Trophoblast cell (in vitro differentiated cells and primary cell): ENCODE results near the gene COASY.
"Not testable (repeated sequence)": the region's sequence is repeated elsewhere in the genome, so short reads cannot be mapped to it uniquely, and the experiment has no call there.

Experiments
- DNase-seq, 2 donors: peaks; one replicate each; pipeline ENCODE4 v3.0.0-alpha.2; 2016
- H2AFZ ChIP-seq: 2 replicates; pipeline ENCODE4 v1.6.1; 2013; ENCODE audit warnings: low read length, moderate library complexity, mild to moderate bottlenecking; ENCODE audit not compliant: insufficient read depth, poor library complexity
- H2AK5ac ChIP-seq: 2 replicates; pipeline ENCODE4 v1.6.1; 2013; ENCODE audit warnings: mild to moderate bottlenecking, low read length
- H2BK120ac ChIP-seq: 2 replicates; pipeline ENCODE4 v1.6.1; 2013; ENCODE audit warnings: low read length, mild to moderate bottlenecking, moderate library complexity; ENCODE audit not compliant: insufficient read depth, poor library complexity
- H2BK12ac ChIP-seq: 2 replicates; pipeline ENCODE4 v1.6.1; 2013; ENCODE audit warnings: mild to moderate bottlenecking, low read length, moderate library complexity
- H2BK5ac ChIP-seq: 2 replicates; pipeline ENCODE4 v1.6.1; 2013; ENCODE audit warnings: low read length, low read depth, moderate library complexity, mild to moderate bottlenecking; ENCODE audit not compliant: poor library complexity
- H3K14ac ChIP-seq: 2 replicates; pipeline ENCODE4 v1.6.1; 2013; ENCODE audit warnings: mild to moderate bottlenecking, low read length
- H3K18ac ChIP-seq: 2 replicates; pipeline ENCODE4 v1.6.1; 2013; ENCODE audit warnings: mild to moderate bottlenecking, low read length
- H3K23ac ChIP-seq: 2 replicates; pipeline ENCODE4 v1.6.1; 2013; ENCODE audit warnings: low read length
- H3K27ac ChIP-seq: 2 replicates; pipeline ENCODE4 v1.5.1; 2013; ENCODE audit warnings: low read depth, mild to moderate bottlenecking, inconsistent platforms, low read length, moderate library complexity
- H3K27me3 ChIP-seq: 2 replicates; pipeline ENCODE4 v1.6.1; 2013; ENCODE audit warnings: inconsistent platforms, mild to moderate bottlenecking, low read length, moderate library complexity; ENCODE audit not compliant: insufficient read depth
- H3K36me3 ChIP-seq, 2 experiments: 1 replicate in 1 of 2; 2 replicates in 1 of 2; pipeline ENCODE4 v1.6.1; 2013; ENCODE audit warnings: low read length in 2 of 2, mild to moderate bottlenecking in 2 of 2, moderate library complexity in 1 of 2; ENCODE audit not compliant: insufficient read depth in 2 of 2, control insufficient read depth in 1 of 2
- H3K4ac ChIP-seq: 2 replicates; pipeline ENCODE4 v1.6.1; 2013; ENCODE audit warnings: low read depth, mild to moderate bottlenecking, low read length, moderate library complexity
- H3K4me1 ChIP-seq, 2 experiments: 1 replicate in 1 of 2; 2 replicates in 1 of 2; pipeline ENCODE4 v1.6.1; 2013; ENCODE audit warnings: low read length in 2 of 2, mild to moderate bottlenecking in 2 of 2, moderate library complexity in 1 of 2; ENCODE audit not compliant: insufficient read depth in 2 of 2, control insufficient read depth in 1 of 2
- H3K4me2 ChIP-seq: 2 replicates; pipeline ENCODE4 v1.6.1; 2013; ENCODE audit warnings: inconsistent platforms, mild to moderate bottlenecking, low read length, moderate library complexity
- H3K4me3 ChIP-seq: 2 replicates; pipeline ENCODE4 v1.5.1; 2013; ENCODE audit warnings: mild to moderate bottlenecking, low read depth, low read length, inconsistent platforms
- H3K79me1 ChIP-seq: one replicate; pipeline ENCODE4 v1.6.1; 2013; ENCODE audit warnings: low read length
- H3K79me2 ChIP-seq: 2 replicates; pipeline ENCODE4 v1.6.1; 2013; ENCODE audit warnings: low read length, mild to moderate bottlenecking; ENCODE audit not compliant: control insufficient read depth, insufficient read depth, poor library complexity
- H3K9ac ChIP-seq: 2 replicates; pipeline ENCODE4 v1.6.1; 2013; ENCODE audit warnings: mild to moderate bottlenecking, low read length
- H3K9me3 ChIP-seq: 2 replicates; pipeline ENCODE4 v1.6.1; 2013; ENCODE audit warnings: low read depth, mild to moderate bottlenecking, control low read depth, inconsistent platforms, low read length; ENCODE audit not compliant: insufficient read depth
- H4K12ac ChIP-seq: 2 replicates; pipeline ENCODE4 v1.6.1; 2013; ENCODE audit warnings: low read depth, mild to moderate bottlenecking, low read length, moderate library complexity
- H4K8ac ChIP-seq: 2 replicates; pipeline ENCODE4 v1.6.1; 2013; ENCODE audit warnings: low read depth, mild to moderate bottlenecking, low read length, moderate library complexity
- H4K91ac ChIP-seq: one replicate; pipeline ENCODE4 v1.6.1; 2013; ENCODE audit warnings: low read depth, mild to moderate bottlenecking, low read length, moderate library complexity
- WGBS: extraction: QIAGEN DNeasy Blood & Tissue Kit; methylation state at CpG from one replicate; pipeline ENCODE4 v1.1.7; 2013; ENCODE audit warnings: missing lambda C conversion rate; ENCODE audit not compliant: insufficient read length, insufficient coverage; ENCODE audit errors: extremely low coverage; 5-methylcytosine and 5-hydroxymethylcytosine counted together

The COASY gene

GRCh38 chr17:42548993-42549755, 12.8 kb upstream of the COASY start:
- no peak overlapping the region for H4K91ac ChIP-seq
- H3K4me1 ChIP-seq = peaks cover 27 to 31% of the 10 kb centered on the region in 2 experiments
- no peak overlapping the region for H4K12ac ChIP-seq
- no peaks in the 10 kb centered on the region for H3K27me3 ChIP-seq
- no peak overlapping the region for H3K9ac ChIP-seq
- no peak overlapping the region for H4K8ac ChIP-seq
- H3K4me2 ChIP-seq = peak overlapping the region; percentile 58
- no peak overlapping the region for H2AK5ac ChIP-seq
- no peak overlapping the region for H2BK5ac ChIP-seq
- H3K36me3 ChIP-seq = peaks cover 3 to 5% of the 10 kb centered on the region in 2 experiments
- H2BK120ac ChIP-seq = no peak overlapping the region
- H3K4me3 ChIP-seq = no peak overlapping the region
- H3K14ac ChIP-seq = no peak overlapping the region
- no peak overlapping the region for H3K4ac ChIP-seq
- no peak overlapping the region for H2AFZ ChIP-seq
- no peak overlapping the region for H2BK12ac ChIP-seq
- no peaks in the 10 kb centered on the region for H3K9me3 ChIP-seq
- H3K18ac ChIP-seq = no peak overlapping the region
- no peak for DNase-seq
- WGBS = no CpG with 5 or more reads among the region's 14 CpGs
- H3K79me2 ChIP-seq = peaks cover 9% of the 10 kb centered on the region
- peaks cover 16% of the 10 kb centered on the region for H3K79me1 ChIP-seq
- H3K23ac ChIP-seq = no peak overlapping the region
- no peak overlapping the region for H3K27ac ChIP-seq

DNA sequence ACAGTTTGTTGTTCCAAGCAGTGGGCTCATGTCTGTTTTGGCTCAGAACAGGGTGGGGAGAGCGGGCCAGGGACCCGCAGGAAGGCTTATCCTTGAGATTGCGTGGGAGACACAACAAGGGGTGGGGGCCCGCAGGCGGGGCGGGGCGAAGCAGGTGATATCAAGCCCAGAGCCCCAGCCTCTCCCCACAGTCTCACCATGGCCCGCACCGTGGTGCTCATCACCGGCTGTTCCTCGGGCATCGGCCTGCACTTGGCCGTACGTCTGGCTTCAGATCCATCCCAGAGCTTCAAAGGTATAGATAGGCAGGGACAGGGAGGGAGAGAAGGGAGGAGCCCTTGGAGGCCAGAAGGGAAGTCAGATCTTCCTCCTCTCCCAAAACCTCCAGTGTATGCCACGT, 9.2 kb upstream of the COASY start, which contains the start of gene HSD17B1:
Gene HSD17B1, plus strand, starts transcription at position 188 of the 400 bp plus-strand sequence. Its CDS starts 11 bp downstream, at position 199.
- peak within 1 kb of the TSS; percentile 84 for H2AK5ac ChIP-seq
- peak within 1 kb of the TSS; percentile 93 for H3K4ac ChIP-seq
- peak within 1 kb of the TSS; percentile 82 for H2BK120ac ChIP-seq
- not testable (repeated sequence) for H3K9me3 ChIP-seq, H3K9ac ChIP-seq, H3K36me3 ChIP-seq, H3K23ac ChIP-seq, H3K27me3 ChIP-seq, DNase-seq
- peaks cover 26% of the 10 kb centered on the region for H3K79me1 ChIP-seq
- peak within 1 kb of the TSS; percentile 95 for H3K14ac ChIP-seq
- peaks cover 16% of the 10 kb centered on the region for H3K79me2 ChIP-seq
- peak within 1 kb of the TSS; percentile 96 for H4K8ac ChIP-seq
- peak within 1 kb of the TSS; percentile 66 for H2AFZ ChIP-seq
- H3K4me2 ChIP-seq = peak within 1 kb of the TSS; percentile 77
- peak within 1 kb of the TSS; percentile 92 for H4K91ac ChIP-seq
- peak within 1 kb of the TSS; percentile 90 for H2BK12ac ChIP-seq
- H4K12ac ChIP-seq = peak within 1 kb of the TSS; percentile 79
- H3K27ac ChIP-seq = peak within 1 kb of the TSS; percentile 76
- H2BK5ac ChIP-seq = peak within 1 kb of the TSS; percentile 53
- H3K18ac ChIP-seq = peak within 1 kb of the TSS; percentile 97
- no CpG with 5 or more reads among the region's 15 CpGs for WGBS
- peak within 1 kb of the TSS; percentile 92 for H3K4me3 ChIP-seq
- peaks cover 24 to 27% of the 10 kb centered on the region in 2 experiments for H3K4me1 ChIP-seq

DNA sequence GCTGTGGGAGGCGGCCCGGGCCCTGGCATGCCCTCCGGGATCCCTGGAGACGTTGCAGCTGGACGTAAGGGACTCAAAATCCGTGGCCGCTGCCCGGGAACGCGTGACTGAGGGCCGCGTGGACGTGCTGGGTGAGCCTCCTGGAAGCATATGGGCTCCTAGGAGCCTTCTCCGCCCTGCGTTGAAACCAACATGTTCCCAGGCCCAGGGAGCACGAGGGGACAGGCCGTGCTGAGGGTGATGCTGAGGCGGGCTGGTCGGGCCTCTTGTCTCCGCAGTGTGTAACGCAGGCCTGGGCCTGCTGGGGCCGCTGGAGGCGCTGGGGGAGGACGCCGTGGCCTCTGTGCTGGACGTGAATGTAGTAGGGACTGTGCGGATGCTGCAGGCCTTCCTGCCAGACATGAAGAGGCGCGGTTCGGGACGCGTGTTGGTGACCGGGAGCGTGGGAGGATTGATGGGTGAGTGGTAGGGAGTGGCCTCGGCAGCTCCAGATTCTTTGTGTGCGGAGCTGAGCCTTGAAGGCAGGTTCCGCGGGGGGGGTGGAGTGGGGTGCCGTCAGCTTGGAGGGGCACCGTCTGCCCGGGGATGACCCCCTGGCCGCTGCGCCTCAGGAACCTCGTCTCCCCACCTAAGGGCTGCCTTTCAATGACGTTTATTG, 8.7 kb upstream of the COASY start:
- Histone ChIP-seq H3K4me2 (peak overlapping the region; percentile 77), H3K4me1 (peaks cover 21 to 24% of the 10 kb centered on the region in 2 experiments), H3K9me3 (no peaks in the 10 kb centered on the region), H2AK5ac (peak overlapping the region; percentile 84), H2BK120ac (peak overlapping the region; percentile 82), H4K12ac (peak overlapping the region; percentile 79), H3K36me3 (peaks cover 0 to 2% of the 10 kb centered on the region in 2 experiments), H3K79me1 (peaks cover 23% of the 10 kb centered on the region), H3K79me2 (peaks cover 16% of the 10 kb centered on the region), H2BK5ac (peak overlapping the region; percentile 53), H4K91ac (peak overlapping the region; percentile 92), H2AFZ (peak overlapping the region; percentile 23), H3K14ac (peak overlapping the region; percentile 95), H3K4me3 (peak overlapping the region; percentile 25), H3K18ac (peak overlapping the region; percentile 97), H3K4ac (peak overlapping the region; percentile 93), H3K23ac (no peak overlapping the region), H3K27ac (peak overlapping the region; percentile 76), H3K27me3 (no peaks in the 10 kb centered on the region), H3K9ac (no peak overlapping the region), H2BK12ac (peak overlapping the region; percentile 68), H4K8ac (peak overlapping the region; percentile 96)
- peak; percentile 72 to 73 for DNase-seq
- no CpG with 5 or more reads among the region's 45 CpGs for WGBS

- Histone ChIP-seq H2BK12ac (peak overlapping the region; percentile 90), H3K4ac (peak overlapping the region; percentile 93), H3K18ac (peak overlapping the region; percentile 97), H2BK5ac (peak overlapping the region; percentile 10), H2AK5ac (peak overlapping the region; percentile 84), H3K9ac (peak overlapping the region; percentile 72), H3K36me3 (peaks cover 0 to 2% of the 10 kb centered on the region in 2 experiments), H2BK120ac (peak overlapping the region; percentile 82), H3K4me1 (peaks cover 19 to 20% of the 10 kb centered on the region in 2 experiments), H2AFZ (peak overlapping the region; percentile 66), H3K9me3 (no peaks in the 10 kb centered on the region), H3K27me3 (no peaks in the 10 kb centered on the region), H4K8ac (peak overlapping the region; percentile 96), H3K4me2 (peak overlapping the region; percentile 77), H3K14ac (peak overlapping the region; percentile 95), H4K91ac (peak overlapping the region; percentile 92), H3K79me1 (peaks cover 22% of the 10 kb centered on the region), H3K4me3 (peak overlapping the region; percentile 92), H3K23ac (no peak overlapping the region), H3K27ac (peak overlapping the region; percentile 76), H4K12ac (peak overlapping the region; percentile 79), H3K79me2 (peaks cover 16% of the 10 kb centered on the region)
- no peak for DNase-seq
- WGBS = no CpG with 5 or more reads among the region's 16 CpGs
Measured at GRCh38 chr17:42553866-42554249, 8.1 kb upstream of the COASY start.
